ENCODE data around the gene UGCG. TPM values are rescaled to one million over a fixed set of nuclear protein-coding genes. Genes with fewer than 3 reads are reported as not detected.

The UGCG gene
- total and polyA plus RNA-seq, 10 of the 15 experiments (the other 5 are each of a cell fraction or from before 2014, with no cell fraction given): 21.7 to 96.6 (median 48.9) TPM

GRCh38 chr9:111870774-111871498, 25.7 kb upstream of the UGCG start (continued):
- TF ChIP-seq IRF5 (IDR thresholded peaks at IDR 0.05; ENCODE audit: borderline replicate concordance) (no peak), IKZF1 (conservative IDR thresholded peaks at IDR 0.05) (0 out of 2 replicates have a peak, but pooled peaks have one; percentile 24), FOXM1 (IDR thresholded peaks at IDR 0.05; ENCODE audit: low read depth, low read length) (peak; percentile 58; the same call in 1 of the 2 replicates), ETV6 (conservative IDR thresholded peaks at IDR 0.05 in 1 of 2, IDR thresholded peaks at IDR 0.05 in 1 of 2; ENCODE audit: borderline replicate concordance in 1 of 2, low read depth in 1 of 2) (no peak), NFYA (IDR thresholded peaks at IDR 0.05; ENCODE audit: borderline replicate concordance, low read depth, low read length) (no peak), MYC (IDR thresholded peaks at IDR 0.05; ENCODE audit: insufficient read depth, insufficient read length, insufficient replicate concordance, low read length, severe bottlenecking) (no peak), RAD21 (IDR thresholded peaks at IDR 0.05; ENCODE audit: insufficient read depth, low read depth, low read length) (0 out of 2 replicates have a peak, but pooled peaks have one; percentile 8), KAT2A (conservative IDR thresholded peaks at IDR 0.05; ENCODE audit: control insufficient read depth, low read depth, low read length) (no peak), EGR1 (IDR thresholded peaks at IDR 0.05; ENCODE audit: borderline replicate concordance in 1 of 2, low read depth in 2 of 2, low read length in 2 of 2) (peak in 1 of 2 experiments; percentile 72; a peak in 2 of 3 replicates), TAF1 (IDR thresholded peaks at IDR 0.05; ENCODE audit: borderline replicate concordance, low read depth, low read length) (no peak), TCF12 (IDR thresholded peaks at IDR 0.05; ENCODE audit: low read depth, low read length) (0 out of 2 replicates have a peak, but pooled peaks have one; percentile 6), ZNF687 (IDR thresholded peaks at IDR 0.05) (no peak), SRF (IDR thresholded peaks at IDR 0.05; ENCODE audit: low read depth in 2 of 2, low read length in 2 of 2) (no peak), CBFB (IDR thresholded peaks at IDR 0.05; ENCODE audit: low read depth) (peak; percentile 70; the same call in 1 of the 2 replicates), KLF5 (IDR thresholded peaks at IDR 0.05; ENCODE audit: partially characterized antibody) (no peak), RUNX3 (IDR thresholded peaks at IDR 0.05; ENCODE audit: low read length) (peak; percentile 96), CEBPZ (IDR thresholded peaks at IDR 0.05; ENCODE audit: low read depth, low read length) (no peak), ZNF207 (IDR thresholded peaks at IDR 0.05; ENCODE audit: borderline replicate concordance) (no peak), CEBPB (IDR thresholded peaks at IDR 0.05; ENCODE audit: borderline replicate concordance in 1 of 2, low read depth in 2 of 2, low read length in 2 of 2) (no peak)

Measured in GM12878 (cell line).